ENCODE data around the gene EIF2B4. TPM values are rescaled to one million over a fixed set of nuclear protein-coding genes. Genes with fewer than 3 reads are reported as not detected.

EIF2B4 gene
- total RNA-seq, 1 experiment from 2014 or later = 67.2 TPM

GRCh38 chr2:27354597-27354927 lies 15.6 kb downstream of the EIF2B4 start:
- Histone ChIP-seq H3K4me1 (ENCODE audit: insufficient read depth, low read length) (peaks cover 2% of the 10 kb centered on the region; the same call in 1 of the 2 replicates), H3K79me2 (ENCODE audit: insufficient read depth, low read length) (peaks cover 37% of the 10 kb centered on the region; the same call in 1 of the 2 replicates), H3K23ac (ENCODE audit: insufficient read length, low read depth, low read length) (no peak overlapping the region), H3K4ac (ENCODE audit: low read depth, low read length) (no peak overlapping the region), H3K79me1 (ENCODE audit: insufficient read depth, low read depth, low read length, poor library complexity, severe bottlenecking) (peaks cover 4% of the 10 kb centered on the region), H2BK15ac (ENCODE audit: low read depth, low read length) (no peak overlapping the region), H3T11ph (ENCODE audit: low read length) (no peak overlapping the region), H2BK12ac (ENCODE audit: insufficient read length, low read depth, low read length) (no peak overlapping the region), H3K56ac (ENCODE audit: insufficient read length, low read depth, low read length) (no peak overlapping the region), H3K27me3 (ENCODE audit: insufficient read depth, low read length) (no peaks in the 10 kb centered on the region), H3K23me2 (ENCODE audit: insufficient read length, low read depth, low read length, poor library complexity, severe bottlenecking) (no peaks in the 10 kb centered on the region), H2BK5ac (ENCODE audit: insufficient read length, low read length) (no peak overlapping the region), H4K5ac (ENCODE audit: insufficient read length, low read depth, low read length) (no peak overlapping the region), H3K9ac (ENCODE audit: extremely low read depth, insufficient read length, low read length) (no peak overlapping the region), H4K91ac (ENCODE audit: insufficient read length, low read depth, low read length) (no peak overlapping the region), H4K8ac (replicated peaks; ENCODE audit: insufficient read length, low read depth, low read length) (no peak overlapping the region), H3K4me2 (ENCODE audit: insufficient read depth, insufficient read length, low read length) (no peak overlapping the region), H3K18ac (ENCODE audit: insufficient read length, low read depth, low read length) (no peak overlapping the region), H2AK5ac (ENCODE audit: insufficient read length, low read length) (no peak overlapping the region), H3K9me3 (ENCODE audit: control insufficient read depth, low read depth, low read length) (no peaks in the 10 kb centered on the region), H4K20me1 (ENCODE audit: control insufficient read depth, insufficient read depth, insufficient read length) (peaks cover 4% of the 10 kb centered on the region), H2BK120ac (ENCODE audit: low read depth, low read length, poor library complexity, severe bottlenecking) (no peak overlapping the region), H2AFZ (ENCODE audit: low read length) (no peak overlapping the region), H3K14ac (ENCODE audit: insufficient read depth, low read length) (no peak overlapping the region), H3K27ac (ENCODE audit: insufficient read length, low read depth, low read length) (no peak overlapping the region), H2BK20ac (ENCODE audit: low read depth, low read length, poor library complexity, severe bottlenecking) (no peak overlapping the region)
- H3K9me3 Mint-ChIP-seq = peaks cover 12 to 16% of the 10 kb centered on the region in 2 experiments
- peak overlapping the region; percentile 39 to 97; a peak in 4 of 5 replicates for H3K4me3 Mint-ChIP-seq
- no peak overlapping the region for H3K27ac Mint-ChIP-seq
- H3K4me1 Mint-ChIP-seq = peaks cover 16 to 43% of the 10 kb centered on the region in 2 experiments
- no peak for DNase-seq
- H3K27me3 Mint-ChIP-seq (ENCODE audit: low read depth) = no peaks in the 10 kb centered on the region
- H3K36me3 Mint-ChIP-seq (ENCODE audit: insufficient read depth in 1 of 3, low read depth in 3 of 3) = peaks cover 15 to 25% (median 22%) of the 10 kb centered on the region in 3 experiments
- TF ChIP-seq CTCF (conservative IDR thresholded peaks at IDR 0.05) = no peak
- no CpG with 5 or more reads among the region's 7 CpGs for WGBS (ENCODE audit: extremely low coverage, insufficient read length, low lambda C conversion rate)
